NCI-H2171 (cell line): ENCODE data around the gene ABCC10.
"Not testable (repeated sequence)": the region's sequence is repeated elsewhere in the genome, so short reads cannot be mapped to it uniquely, and the experiment has no call there.

Experiments used
- DNase-seq: peaks from one replicate; lab custom pipeline; 2025; lab: John Stamatoyannopoulos, UW

ABCC10 gene

GRCh38 chr6:43427406-43428111 is at the start of gene ABCC10:
Gene ABCC10, plus strand, starts transcription at chr6:43427541. Its CDS starts 438 bp downstream, at chr6:43427979.
- peak; percentile 98 for DNase-seq

- DNase-seq = no peak
These were observed 49.6 kb upstream of the ABCC10 start for GRCh38 chr6:43377710-43378229.

DNA sequence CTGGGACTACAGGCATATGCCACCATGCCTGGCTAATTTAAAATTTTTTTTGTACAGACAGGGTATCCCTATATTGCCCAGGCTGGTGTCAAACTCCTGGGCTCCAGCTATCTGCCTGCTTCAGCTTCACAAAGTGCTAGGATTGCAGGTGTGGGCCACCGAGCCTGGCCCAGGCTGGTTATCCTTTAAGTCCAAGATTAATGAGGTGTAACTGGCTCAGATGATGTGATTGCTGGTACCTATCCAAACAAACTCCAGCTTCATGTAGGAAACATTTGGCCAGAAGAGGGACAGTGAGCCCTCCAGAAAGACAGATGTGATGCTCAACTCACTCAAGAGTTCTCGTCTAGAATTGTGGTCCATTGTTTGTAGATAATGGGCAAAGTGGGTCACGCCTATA is 48.7 kb upstream of the ABCC10 start:
- DNase-seq = no peak

- DNase-seq = not testable (repeated sequence)
These were observed 46.5 kb upstream of the ABCC10 start for GRCh38 chr6:43380858-43381257.

- DNase-seq = no peak
These were observed 44.2 kb upstream of the ABCC10 start for GRCh38 chr6:43383021-43383667.

GRCh38 chr6:43386492-43386891 is 40.8 kb upstream of the ABCC10 start:
- DNase-seq = no peak

DNA sequence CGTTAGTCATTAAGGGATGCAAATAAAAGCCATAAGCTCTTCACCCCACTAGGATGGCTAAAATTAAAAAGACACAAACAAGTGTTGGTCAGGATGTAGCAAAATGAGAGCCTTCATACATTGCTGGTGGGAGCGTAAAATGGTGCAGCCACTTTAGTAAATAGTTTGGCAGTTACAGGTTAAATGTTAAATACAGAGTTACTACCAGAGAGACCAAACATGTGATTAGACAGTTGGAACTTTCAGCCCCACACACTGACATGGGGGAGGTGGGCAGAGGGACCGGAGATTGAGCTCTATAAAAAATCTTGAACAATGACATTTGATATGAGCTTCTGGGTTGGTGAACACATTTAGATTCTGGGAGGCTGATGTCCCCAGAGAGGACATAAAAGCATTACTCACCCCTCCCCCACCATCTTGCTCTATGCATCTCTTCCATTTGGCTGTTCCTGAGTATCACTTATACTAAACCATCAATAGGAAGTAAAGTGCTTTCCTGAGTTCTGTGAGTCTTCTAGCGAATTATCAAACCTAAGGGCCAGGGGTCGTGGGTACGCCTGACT is 37.5 kb upstream of the ABCC10 start:
- DNase-seq = peak; percentile 90

GRCh38 chr6:43390753-43391439 is 36.4 kb upstream of the ABCC10 start:
- DNase-seq = not testable (repeated sequence)

DNA sequence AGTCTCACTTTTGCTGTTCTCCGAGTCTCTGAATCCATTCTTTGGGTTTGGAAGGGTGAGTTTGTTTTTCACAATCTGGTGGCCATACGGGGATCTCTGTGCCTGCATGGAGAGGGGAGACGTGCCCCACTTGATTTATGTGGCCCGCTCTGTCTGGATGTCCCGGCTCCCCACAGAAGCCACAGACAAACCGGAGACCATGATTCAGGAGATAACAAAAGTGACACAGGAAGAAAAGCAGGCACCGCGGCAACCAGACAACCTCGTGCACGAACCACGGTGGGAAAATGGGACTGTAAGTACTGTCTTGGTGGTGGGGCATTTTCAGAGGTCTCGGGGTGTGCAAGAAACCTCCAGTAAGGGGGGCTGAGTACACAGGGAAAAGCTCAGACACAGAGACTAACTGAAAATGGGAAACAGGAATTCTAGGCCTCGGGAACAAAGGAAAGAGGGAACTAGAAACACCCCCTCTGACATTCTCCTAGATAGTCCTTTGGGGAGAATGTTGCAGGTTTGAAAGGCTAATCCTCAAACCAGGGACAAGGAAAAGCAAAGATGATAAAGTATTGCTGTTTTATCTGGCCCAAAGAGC is 35.8 kb upstream of the ABCC10 start:
- no peak for DNase-seq

GRCh38 chr6:43393133-43393532 is 34.2 kb upstream of the ABCC10 start:
- DNase-seq = not testable (repeated sequence)

DNA sequence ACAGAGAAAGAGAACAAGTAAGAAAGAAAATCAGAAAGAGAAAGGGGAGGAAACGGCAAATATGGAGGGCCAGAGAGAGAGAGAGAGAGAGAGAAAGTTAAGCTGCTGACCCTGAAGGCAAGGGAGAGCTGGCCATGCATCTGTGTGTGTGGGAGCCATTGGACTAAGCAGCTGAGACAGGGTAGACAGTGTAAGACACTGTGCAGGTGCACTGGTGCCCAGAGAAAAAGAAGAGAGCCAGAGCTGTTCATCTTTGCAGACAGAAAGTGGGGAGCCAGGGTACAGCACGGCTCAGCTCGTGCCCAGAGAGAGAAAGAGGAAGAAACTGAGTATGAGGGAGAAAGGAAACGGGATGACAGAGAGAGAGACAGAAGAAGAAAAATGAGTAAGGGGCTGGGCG is 33.7 kb upstream of the ABCC10 start:
- no peak for DNase-seq

GRCh38 chr6:43394982-43395381 is 32.4 kb upstream of the ABCC10 start:
- DNase-seq = no peak

GRCh38 chr6:43395776-43396175 is 31.6 kb upstream of the ABCC10 start:
- no peak for DNase-seq

DNA sequence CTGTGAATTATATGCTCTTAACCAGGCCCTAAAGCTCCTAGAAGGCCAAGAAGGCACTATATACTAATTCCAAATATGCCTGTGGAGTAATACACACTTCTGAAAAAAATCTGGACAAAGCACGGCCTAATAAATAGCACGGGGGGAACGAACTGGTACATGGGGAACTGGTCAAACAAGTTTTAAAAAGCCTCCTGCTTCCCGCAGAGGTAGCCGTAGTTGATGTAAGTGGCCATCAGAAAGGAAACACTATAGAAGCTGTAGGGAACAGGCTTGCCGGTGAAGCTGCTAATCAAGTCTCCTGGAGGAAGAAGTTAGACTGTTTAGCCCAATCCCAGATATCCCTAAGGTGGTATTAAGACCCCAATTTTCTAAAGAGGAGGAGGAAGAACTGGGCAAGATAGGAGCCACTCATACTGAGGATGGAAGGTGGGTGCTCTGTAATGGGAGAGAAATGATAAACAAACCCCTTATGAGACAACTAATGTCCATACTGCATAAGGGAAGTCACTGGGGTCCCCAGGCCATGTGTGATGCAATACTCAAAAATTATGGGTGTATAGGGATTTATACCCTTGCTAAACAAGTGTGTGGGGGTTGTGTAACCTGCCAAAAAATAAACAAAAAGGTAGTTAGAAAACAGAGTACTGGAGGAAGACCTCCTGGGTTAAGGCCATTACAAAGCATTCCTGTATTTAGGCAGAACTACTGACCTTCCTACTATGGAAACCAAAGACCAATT is 30.8 kb upstream of the ABCC10 start:
- no peak for DNase-seq

GRCh38 chr6:43399932-43400487 is 27.3 kb upstream of the ABCC10 start:
- no peak for DNase-seq

GRCh38 chr6:43401730-43402129 is 25.6 kb upstream of the ABCC10 start:
- no peak for DNase-seq

DNA sequence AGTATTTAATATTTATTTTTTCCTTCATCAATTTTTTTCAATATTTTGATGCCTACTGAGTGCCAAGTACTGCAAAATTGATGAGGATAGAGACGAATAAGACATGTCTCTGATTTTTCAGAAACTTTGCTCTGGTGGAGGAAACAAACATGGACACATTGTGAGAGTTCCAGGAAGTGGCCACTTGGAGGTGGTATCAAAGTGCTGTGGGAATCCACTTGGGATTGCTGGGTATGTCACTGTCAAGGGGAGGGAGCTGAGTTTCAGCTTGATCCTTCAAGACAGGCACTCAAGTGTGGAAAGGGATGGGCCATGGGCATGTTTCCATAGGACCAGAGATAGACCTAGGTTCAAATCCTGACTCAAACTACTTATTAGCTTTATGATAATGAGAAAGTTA is 24.5 kb upstream of the ABCC10 start:
- no peak for DNase-seq

- no peak for DNase-seq
These were observed 22.0 kb upstream of the ABCC10 start for GRCh38 chr6:43405354-43405753.

GRCh38 chr6:43407296-43407695 is 20.0 kb upstream of the ABCC10 start:
- DNase-seq = no peak

DNA sequence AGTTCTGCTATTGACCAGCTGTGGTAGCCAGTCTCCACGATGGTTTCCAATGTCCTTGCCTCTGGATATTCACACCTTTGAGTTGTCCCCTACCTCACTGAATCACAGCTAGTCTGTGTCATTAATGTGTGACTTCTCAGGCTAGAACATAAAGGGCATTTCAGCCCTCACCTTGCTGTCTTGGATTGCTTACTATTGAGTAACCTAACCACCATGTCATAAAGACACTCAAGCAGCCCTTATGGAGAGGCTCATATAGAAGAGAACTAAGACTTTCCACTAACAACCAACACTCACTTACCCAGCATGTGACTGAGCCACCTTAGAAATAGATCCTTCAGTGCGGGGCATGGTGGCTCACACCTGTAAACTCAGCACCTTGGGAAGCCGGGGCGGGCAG is 19.1 kb upstream of the ABCC10 start:
- no peak for DNase-seq

DNA sequence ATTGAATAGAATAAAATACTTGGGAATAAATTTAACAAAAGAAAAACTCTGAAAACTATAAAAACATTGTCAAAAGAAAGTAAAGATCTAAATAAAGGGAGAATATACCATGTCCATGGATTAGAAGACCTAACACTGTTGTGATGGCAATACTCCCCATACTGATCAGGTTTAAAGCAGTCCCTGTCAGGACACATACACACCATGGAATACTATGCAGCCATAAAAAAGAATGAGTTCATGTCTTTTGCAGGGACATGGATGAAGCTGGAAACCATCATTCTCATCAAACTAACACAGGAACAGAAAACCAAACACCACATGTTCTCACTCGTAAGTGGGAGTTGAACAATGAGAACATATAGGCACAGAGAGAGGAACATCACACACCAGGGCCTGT is 16.6 kb upstream of the ABCC10 start:
- DNase-seq = not testable (repeated sequence)
